Endodermal cell (in vitro differentiated cells): Measurements from ENCODE around the gene SDCCAG8. TPM values are rescaled to one million over a fixed set of nuclear protein-coding genes. Genes with fewer than 3 reads are reported as not detected.

Experiments used
- DNase-seq: peaks from one replicate; pipeline ENCODE4 v3.0.0-alpha.2; 2017
- H3K27ac ChIP-seq: 2 replicates; pipeline ENCODE4 v1.5.1; 2013; ENCODE audit warnings: mild to moderate bottlenecking, low read depth, low read length, moderate library complexity
- H3K27me3 ChIP-seq: 2 replicates; pipeline ENCODE4 v1.6.1; 2013; ENCODE audit warnings: mild to moderate bottlenecking, low read length, moderate library complexity; ENCODE audit not compliant: insufficient read depth, control insufficient read depth, poor library complexity, severe bottlenecking
- H3K36me3 ChIP-seq: 2 replicates; pipeline ENCODE4 v1.7.0; 2013; ENCODE audit warnings: mild to moderate bottlenecking, low read length, moderate library complexity; ENCODE audit not compliant: control insufficient read depth, insufficient read depth
- H3K4me1 ChIP-seq: one replicate; pipeline ENCODE4 v1.7.0; 2013; ENCODE audit warnings: low read length; ENCODE audit not compliant: control insufficient read depth, insufficient read depth
- H3K4me3 ChIP-seq: 2 replicates; pipeline ENCODE4 v1.5.1; 2013; ENCODE audit warnings: mild to moderate bottlenecking, low read length, moderate library complexity
- H3K9ac ChIP-seq: 2 replicates; pipeline ENCODE4 v1.6.1; 2013; ENCODE audit warnings: mild to moderate bottlenecking, low read length, moderate library complexity; ENCODE audit not compliant: poor library complexity, severe bottlenecking; ENCODE audit errors: extremely low read depth
- H3K9me3 ChIP-seq: 2 replicates; pipeline ENCODE4 v1.6.1; 2013; ENCODE audit warnings: mild to moderate bottlenecking, low read length, moderate library complexity; ENCODE audit not compliant: control insufficient read depth
- H3K27ac Mint-ChIP-seq: 2 replicates; pipeline ENCODE4 v1.8.0; 2020; ENCODE audit warnings: mixed read lengths
- H3K27me3 Mint-ChIP-seq: 2 replicates; pipeline ENCODE4 v1.8.0; 2021; ENCODE audit warnings: mild to moderate bottlenecking, mixed read lengths; ENCODE audit not compliant: insufficient read depth
- H3K36me3 Mint-ChIP-seq: 2 replicates; pipeline ENCODE4 v1.8.0; 2020; ENCODE audit warnings: low read depth, mixed read lengths
- H3K4me1 Mint-ChIP-seq: 2 replicates; pipeline ENCODE4 v1.8.0; 2020; ENCODE audit warnings: mixed read lengths
- H3K4me3 Mint-ChIP-seq: 2 replicates; pipeline ENCODE4 v1.8.0; 2020; ENCODE audit warnings: mild to moderate bottlenecking, moderate library complexity, mixed read lengths
- H3K9me3 Mint-ChIP-seq: 2 replicates; pipeline ENCODE4 v1.8.0; 2020; ENCODE audit warnings: mild to moderate bottlenecking, mixed read lengths
- CTCF ChIP-seq: fragments of 200-600 bp; sonication (generic); conservative IDR thresholded peaks from 2 replicates; pipeline ENCODE4 v1.5.0; 2021; ENCODE audit warnings: antibody characterized with exemption, mild to moderate bottlenecking
- WGBS, 2 experiments: methylation state at CpG; one replicate each; pipeline versions ENCODE4 v1.1.5 to v1.1.7; 2013; ENCODE audit warnings: missing lambda C conversion rate in 2 of 2, mixed read lengths in 1 of 2; ENCODE audit not compliant: insufficient coverage in 1 of 2, insufficient read length in 1 of 2; 5-methylcytosine and 5-hydroxymethylcytosine counted together
- microRNA-seq: library from miRNA; unstranded; fragments of <30 nt; microRNA quantifications from one replicate; pipeline ENCODE4 v1.2.0, GENCODE V29; 2020; ENCODE audit warnings: borderline microRNAs expressed
- total RNA-seq, 2 donors: library from RNA; stranded (reverse); fragmentation: NEBNext Ultra II Directional in 1 of 2; extraction: Animal tissue kit (Norgen Biotek cat#: 25700) in 1 of 2; gene quantifications; 2 replicates in 1 of 2; 3 replicates in 1 of 2; pipeline ENCODE4 v1.2.1, GENCODE V29; 2021

Gene SDCCAG8
- total RNA-seq, 2 donors from 2014 or later = 19.8 to 27.5 TPM

GRCh38 chr1:243547891-243548290, 292.1 kb downstream of the SDCCAG8 start:
- no peak for DNase-seq
- no peak overlapping the region for H3K4me3 Mint-ChIP-seq
- no peaks in the 10 kb centered on the region for H3K36me3 Mint-ChIP-seq
- H3K27ac ChIP-seq = no peak overlapping the region
- no peaks in the 10 kb centered on the region for H3K4me1 Mint-ChIP-seq
- H3K9me3 Mint-ChIP-seq = no peaks in the 10 kb centered on the region
- no peaks in the 10 kb centered on the region for H3K4me1 ChIP-seq
- WGBS, 2 experiments = 88 to 100% methylated on average over 2 to 3 of the region's 3 CpGs
- H3K9ac ChIP-seq = no peak overlapping the region
- no peaks in the 10 kb centered on the region for H3K9me3 ChIP-seq
- no peaks in the 10 kb centered on the region for H3K27me3 ChIP-seq
- no peak overlapping the region for H3K27ac Mint-ChIP-seq
- H3K27me3 Mint-ChIP-seq = no peaks in the 10 kb centered on the region
- no peak for TF ChIP-seq CTCF
- H3K4me3 ChIP-seq = no peak overlapping the region
- peaks cover 4% of the 10 kb centered on the region for H3K36me3 ChIP-seq

GRCh38 chr1:243548516-243548915, 292.7 kb downstream of the SDCCAG8 start:
- no peak overlapping the region for H3K9ac ChIP-seq
- TF ChIP-seq CTCF = no peak
- no peaks in the 10 kb centered on the region for H3K27me3 ChIP-seq
- 85% methylated on average over 1 of the region's 1 CpG; no CpG with 5 or more reads in 1 of the 2 experiments for WGBS, 2 experiments
- Mint-ChIP-seq H3K4me3 (no peak overlapping the region), H3K36me3 (no peaks in the 10 kb centered on the region), H3K27ac (no peak overlapping the region), H3K27me3 (no peaks in the 10 kb centered on the region), H3K4me1 (no peaks in the 10 kb centered on the region), H3K9me3 (no peaks in the 10 kb centered on the region)
- H3K9me3 ChIP-seq = no peaks in the 10 kb centered on the region
- no peak for DNase-seq
- H3K27ac ChIP-seq = no peak overlapping the region
- H3K36me3 ChIP-seq = peaks cover 4% of the 10 kb centered on the region
- H3K4me1 ChIP-seq = no peaks in the 10 kb centered on the region
- H3K4me3 ChIP-seq = no peak overlapping the region

- no peak for DNase-seq
- H3K4me3 ChIP-seq = no peak overlapping the region
Observed at GRCh38 chr1:243549108-243549507, 293.3 kb downstream of the SDCCAG8 start.

More at GRCh38 chr1:243549108-243549507, 293.3 kb downstream of the SDCCAG8 start:
- H3K27ac ChIP-seq = no peak overlapping the region
- no peak overlapping the region for H3K9ac ChIP-seq
- Mint-ChIP-seq H3K27ac (no peak overlapping the region), H3K4me3 (no peak overlapping the region), H3K36me3 (no peaks in the 10 kb centered on the region), H3K4me1 (no peaks in the 10 kb centered on the region), H3K27me3 (no peaks in the 10 kb centered on the region), H3K9me3 (no peaks in the 10 kb centered on the region)
- no peaks in the 10 kb centered on the region for H3K4me1 ChIP-seq
- H3K27me3 ChIP-seq = no peaks in the 10 kb centered on the region
- peaks cover 4% of the 10 kb centered on the region for H3K36me3 ChIP-seq
- no peaks in the 10 kb centered on the region for H3K9me3 ChIP-seq
- no peak for TF ChIP-seq CTCF

Small RNA genes lying within 50 kb of the gene (microRNA-seq; reads per million reads assigned to microRNA genes)
- not detected for gene MIR4677

Other genes with a start within 250 kb of the SDCCAG8 start
- 10 to 100 TPM; 85.7 to 99.8 TPM for gene CEP170, start 760 bp upstream of the SDCCAG8 start, total RNA-seq